C4-2B (cell line): ENCODE data around the gene HOXA10.

Experiments used
- H3K27ac ChIP-seq: fragments of 450-650 bp; 2 replicates; pipeline ENCODE4 v1.5.1; 2017
- CTCF ChIP-seq: fragments of 450-650 bp; conservative IDR thresholded peaks from 2 replicates; pipeline ENCODE4 v1.5.1; 2017; ENCODE audit warnings: mild to moderate bottlenecking
- ZFX ChIP-seq: fragments of 450-650 bp; IDR thresholded peaks from 2 replicates; pipeline ENCODE4 v1.6.1; 2017

The HOXA10 gene

DNA sequence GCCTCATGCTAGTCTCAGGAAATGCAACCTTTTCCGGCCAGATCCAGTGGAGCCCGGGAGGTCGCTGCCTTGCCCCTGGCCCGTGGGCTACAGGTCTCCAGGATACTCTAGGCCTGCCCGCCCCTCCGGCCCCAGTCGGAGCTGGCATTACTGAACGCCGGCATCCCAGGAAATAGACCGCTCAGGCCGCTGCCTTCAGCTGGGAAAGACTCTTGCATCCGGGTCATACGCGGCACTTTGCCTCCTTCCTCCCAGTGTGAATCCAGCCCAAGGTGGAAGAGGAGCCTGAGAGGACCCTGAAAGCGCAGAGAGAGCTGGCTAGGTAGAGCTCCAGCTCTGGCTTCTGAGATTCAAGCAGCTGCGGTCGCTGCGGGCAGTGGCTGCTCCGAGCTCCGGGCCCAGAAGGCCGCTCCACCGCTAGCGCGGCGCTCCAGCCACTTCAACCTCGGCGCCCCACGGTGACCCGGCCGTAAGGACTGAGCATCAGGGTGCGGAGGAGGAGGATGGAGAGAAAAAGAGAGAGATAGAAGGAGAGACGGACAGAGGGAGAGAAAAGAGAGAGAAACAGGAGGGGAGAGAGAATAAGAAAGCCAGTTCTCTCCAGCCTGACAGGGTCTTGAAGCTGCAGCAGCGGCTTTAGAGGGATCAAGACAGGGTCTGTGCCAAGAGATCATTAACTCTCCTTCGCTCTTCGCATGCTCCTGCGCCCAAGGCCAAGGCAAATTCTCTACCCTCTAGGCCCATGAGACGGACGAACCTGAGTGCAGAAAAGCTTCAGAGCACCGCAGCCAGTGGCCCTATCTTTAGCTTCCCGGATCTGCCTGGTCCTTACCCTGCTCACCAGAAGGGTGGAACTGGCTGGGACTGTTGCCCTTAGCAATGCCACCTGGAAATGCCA lies 1.8 kb upstream of the HOXA10 start:
- TF ChIP-seq CTCF (no peak), ZFX (no peak)
- H3K27ac ChIP-seq = peak overlapping the region; percentile 98

DNA sequence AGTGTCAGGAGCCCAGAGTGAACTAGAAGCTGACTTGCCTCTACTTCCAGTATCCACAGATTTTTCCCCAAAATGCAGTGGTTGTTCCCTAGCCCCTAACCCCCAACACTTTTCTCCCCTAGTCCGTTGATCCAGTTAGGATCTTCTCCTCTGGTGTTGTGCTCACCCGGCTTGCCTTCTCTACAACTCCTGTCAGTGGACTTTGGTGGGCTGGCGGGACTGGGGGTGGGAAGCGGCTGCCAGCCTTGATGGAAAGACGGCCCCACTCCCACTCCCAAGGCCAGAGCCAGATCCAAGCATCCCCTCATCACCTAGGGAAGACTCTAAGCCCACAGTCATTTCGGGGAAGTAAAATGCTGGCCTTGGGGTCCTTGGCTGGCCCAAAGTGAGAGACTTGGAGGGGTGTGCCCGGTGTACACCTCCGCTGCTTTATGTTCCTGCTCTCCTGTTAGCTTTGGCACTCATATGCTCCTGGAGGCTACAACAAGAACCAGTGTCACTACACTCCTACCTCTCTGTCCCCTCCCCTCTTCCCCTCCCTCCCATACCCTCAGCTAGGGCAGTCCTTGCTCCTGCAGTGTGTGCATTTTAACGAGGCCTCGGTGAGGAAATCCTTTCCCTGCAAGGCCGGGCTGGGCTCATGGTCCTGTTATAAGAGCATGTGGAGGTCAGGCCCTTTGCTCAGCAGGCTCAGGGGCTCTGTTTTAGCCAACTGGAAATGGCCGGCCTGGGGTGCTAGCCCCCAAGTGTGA lies 930 bp upstream of the HOXA10 start:
- peak overlapping the region; percentile 98 for H3K27ac ChIP-seq
- no peak for TF ChIP-seq CTCF

- TF ChIP-seq ZFX (peak; percentile 69), CTCF (no peak)
- H3K27ac ChIP-seq = peak overlapping the region; percentile 98
Measured at GRCh38 chr7:27173511-27173955, 587 bp downstream of the HOXA10 start.

GRCh38 chr7:27172823-27173510 lies 1.2 kb downstream of the HOXA10 start:
- TF ChIP-seq CTCF (no peak), ZFX (peak; percentile 91; the same call in 1 of the 2 replicates)
- H3K27ac ChIP-seq = peak overlapping the region; percentile 98

- TF ChIP-seq CTCF = no peak
- no peak for TF ChIP-seq ZFX
- peak overlapping the region; percentile 98 for H3K27ac ChIP-seq
Measured at GRCh38 chr7:27172315-27172774, 1.8 kb downstream of the HOXA10 start.

DNA sequence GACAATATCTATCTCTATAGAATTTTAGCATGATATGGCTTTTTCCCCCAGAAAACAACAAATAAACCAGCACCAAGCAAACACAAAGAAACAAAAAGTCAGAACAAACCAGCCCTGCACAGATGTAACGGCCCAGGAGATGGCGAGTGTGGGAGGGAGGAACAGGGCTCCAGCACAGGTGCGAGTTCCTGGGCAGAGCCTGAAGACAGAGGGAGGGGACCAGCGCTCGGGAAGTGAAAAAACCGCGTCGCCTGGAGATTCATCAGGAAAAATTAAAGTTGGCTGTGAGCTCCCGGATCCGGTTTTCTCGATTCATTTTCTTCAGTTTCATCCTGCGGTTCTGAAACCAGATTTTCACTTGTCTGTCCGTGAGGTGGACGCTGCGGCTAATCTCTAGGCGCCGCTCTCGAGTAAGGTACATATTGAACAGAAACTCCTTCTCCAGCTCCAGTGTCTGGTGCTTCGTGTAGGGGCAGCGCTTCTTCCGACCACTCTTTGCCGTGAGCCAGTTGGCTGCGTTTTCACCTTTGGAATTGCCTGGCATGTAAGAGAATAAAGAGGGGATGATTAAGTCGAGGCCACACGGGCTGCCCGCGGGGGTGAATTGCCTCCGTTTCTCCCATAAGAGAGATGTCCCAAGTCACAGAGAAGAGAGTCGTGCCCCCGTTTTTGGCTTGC lies 2.3 kb downstream of the HOXA10 start:
- H3K27ac ChIP-seq = peak overlapping the region; percentile 98
- TF ChIP-seq ZFX (no peak), CTCF (no peak; the same call in 1 of the 2 replicates)
